PC-3 (cell line): ENCODE measurements around the gene DGKZ. TPM values are rescaled to one million over a fixed set of nuclear protein-coding genes. Genes with fewer than 3 reads are reported as not detected.

Experiments
- ATAC-seq: fragments of 200-7000 bp; cut with Tn5 transposase; 2 replicates; pipeline ENCODE4 v1.9.1; 2020; ENCODE audit warnings: mild to moderate bottlenecking, moderate library complexity
- BruUV-seq: library from RNA; stranded (reverse); fragments of 400-500 nt; replicated peaks from 2 replicates; lab custom pipeline; 2021; lab: Mats Ljungman, UMichigan
- CTCF ChIA-PET: fragments of 300-600 bp; sonication (Branson Sonifier 250); formaldehyde crosslinking; loops from one replicate; lab custom pipeline; 2022; ENCODE audit warnings: antibody characterized with exemption; lab: Charles Lee
- POLR2A ChIA-PET: fragments of 300-600 bp; sonication (Branson Sonifier 250); formaldehyde crosslinking; loops from one replicate; lab custom pipeline; 2022; ENCODE audit warnings: antibody characterized with exemption; ENCODE audit not compliant: unreplicated experiment; lab: Charles Lee
- DNase-seq: peaks from one replicate; pipeline ENCODE4 v3.0.0-alpha.2; 2015
- H2AFZ ChIP-seq: fragments of 300-600 bp; sonication (generic); 2 replicates; pipeline ENCODE4 v1.6.0; 2016; ENCODE audit warnings: antibody characterized with exemption, low read length
- H3F3A ChIP-seq: fragments of 300-600 bp; sonication (generic); one replicate; pipeline ENCODE4 v1.6.0; 2017; ENCODE audit warnings: antibody characterized with exemption, low read length, control low read depth, mild to moderate bottlenecking; ENCODE audit not compliant: unreplicated experiment
- H3K27ac ChIP-seq: fragments of 300-600 bp; sonication (generic); 2 replicates; pipeline ENCODE4 v1.5.1; 2016; ENCODE audit warnings: mild to moderate bottlenecking, low read length
- H3K27me3 ChIP-seq: fragments of 300-600 bp; sonication (generic); 2 replicates; pipeline ENCODE4 v1.6.1; 2016; ENCODE audit warnings: low read length, mixed read lengths
- H3K36me3 ChIP-seq: fragments of 300-600 bp; sonication (generic); 2 replicates; pipeline ENCODE4 v1.6.1; 2016; ENCODE audit warnings: low read depth, mixed run types, low read length, mixed read lengths
- H3K4me1 ChIP-seq: fragments of 300-600 bp; sonication (generic); 2 replicates; pipeline ENCODE4 v1.5.1; 2016; ENCODE audit warnings: low read length; ENCODE audit not compliant: insufficient read depth
- H3K4me2 ChIP-seq: fragments of 300-600 bp; sonication (generic); 2 replicates; pipeline ENCODE4 v1.6.0; 2016; ENCODE audit warnings: low read length
- H3K4me3 ChIP-seq: fragments of 300-600 bp; sonication (generic); 2 replicates; pipeline ENCODE4 v1.5.1; 2016; ENCODE audit warnings: mild to moderate bottlenecking, low read length, mixed read lengths
- H3K79me2 ChIP-seq: fragments of 300-600 bp; sonication (generic); 2 replicates; pipeline ENCODE4 v1.6.1; 2017; ENCODE audit warnings: low read length, mixed read lengths
- H3K9ac ChIP-seq: fragments of 300-600 bp; sonication (generic); 2 replicates; pipeline ENCODE4 v1.6.0; 2016; ENCODE audit warnings: mild to moderate bottlenecking, low read length
- H3K9me2 ChIP-seq: fragments of 300-600 bp; sonication (generic); replicated peaks from 2 replicates; pipeline ENCODE4 v1.6.1; 2016; ENCODE audit warnings: mixed run types, low read length, mixed read lengths
- H3K9me3 ChIP-seq: fragments of 300-600 bp; sonication (generic); 2 replicates; pipeline ENCODE4 v1.6.1; 2016; ENCODE audit warnings: low read length, mixed read lengths
- H4K20me1 ChIP-seq: fragments of 300-600 bp; sonication (generic); 2 replicates; pipeline ENCODE4 v1.6.1; 2016; ENCODE audit warnings: low read length, mixed read lengths
- EZH2 ChIP-seq: fragments of 300-600 bp; sonication (generic); IDR thresholded peaks from one replicate; pipeline ENCODE4 v1.6.1; 2017; ENCODE audit warnings: antibody characterized with exemption, mild to moderate bottlenecking, low read length; ENCODE audit not compliant: unreplicated experiment
- EZH2phosphoT487 ChIP-seq: fragments of 300-600 bp; sonication (generic); IDR thresholded peaks from 2 replicates; pipeline ENCODE4 v1.6.1; 2018; ENCODE audit warnings: mild to moderate bottlenecking, antibody characterized with exemption, low read length, borderline replicate concordance
- intact Hi-C: fragments of 100-400 bp; cut with micrococcal nuclease; formaldehyde crosslinking; loops from 2 replicates; pipeline ENCODE4 v1.9.0; 2023
- total RNA-seq: library from RNA; depleted of rRNA; stranded (reverse); fragments of >200 nt; gene quantifications from 2 replicates; pipeline ENCODE4 v1.2.3, GENCODE V29; 2014
- TF ChIP-seq, protein P1 (sequence below): fragments of 300-600 bp; sonication (generic); conservative IDR thresholded peaks from 2 replicates; pipeline ENCODE4 v1.5.1; 2017; ENCODE audit warnings: antibody characterized with exemption, low read depth, mild to moderate bottlenecking, low read length

DGKZ gene
- total RNA-seq, 1 experiment from 2014 or later, result 70.2 TPM

GRCh38 chr11:46332568-46333393 is 14.5 kb upstream of the DGKZ start:
- H3K9me3 ChIP-seq, result no peaks in the 10 kb centered on the region
- TF ChIP-seq EZH2phosphoT487, result no peak
- TF ChIP-seq, protein P1, sequence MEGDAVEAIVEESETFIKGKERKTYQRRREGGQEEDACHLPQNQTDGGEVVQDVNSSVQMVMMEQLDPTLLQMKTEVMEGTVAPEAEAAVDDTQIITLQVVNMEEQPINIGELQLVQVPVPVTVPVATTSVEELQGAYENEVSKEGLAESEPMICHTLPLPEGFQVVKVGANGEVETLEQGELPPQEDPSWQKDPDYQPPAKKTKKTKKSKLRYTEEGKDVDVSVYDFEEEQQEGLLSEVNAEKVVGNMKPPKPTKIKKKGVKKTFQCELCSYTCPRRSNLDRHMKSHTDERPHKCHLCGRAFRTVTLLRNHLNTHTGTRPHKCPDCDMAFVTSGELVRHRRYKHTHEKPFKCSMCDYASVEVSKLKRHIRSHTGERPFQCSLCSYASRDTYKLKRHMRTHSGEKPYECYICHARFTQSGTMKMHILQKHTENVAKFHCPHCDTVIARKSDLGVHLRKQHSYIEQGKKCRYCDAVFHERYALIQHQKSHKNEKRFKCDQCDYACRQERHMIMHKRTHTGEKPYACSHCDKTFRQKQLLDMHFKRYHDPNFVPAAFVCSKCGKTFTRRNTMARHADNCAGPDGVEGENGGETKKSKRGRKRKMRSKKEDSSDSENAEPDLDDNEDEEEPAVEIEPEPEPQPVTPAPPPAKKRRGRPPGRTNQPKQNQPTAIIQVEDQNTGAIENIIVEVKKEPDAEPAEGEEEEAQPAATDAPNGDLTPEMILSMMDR, result no peak
- no peak for DNase-seq
- H4K20me1 ChIP-seq, result no peaks in the 10 kb centered on the region
- no peak overlapping the region for H3K4me2 ChIP-seq
- peaks cover 15% of the 10 kb centered on the region for H3K27me3 ChIP-seq
- H3K4me1 ChIP-seq, result no peaks in the 10 kb centered on the region
- no peak overlapping the region for H3K27ac ChIP-seq
- H3K9me2 ChIP-seq, result no peaks in the 10 kb centered on the region
- no peaks in the 10 kb centered on the region for H3K36me3 ChIP-seq
- no peaks in the 10 kb centered on the region for H3K79me2 ChIP-seq
- H3K9ac ChIP-seq, result no peak overlapping the region
- no peak overlapping the region for H3K4me3 ChIP-seq
- no peak overlapping the region for H2AFZ ChIP-seq
- POLR2A ChIA-PET, result no interaction called here
- ATAC-seq, result no peak
- CTCF ChIA-PET, result no interaction called here
- no TSS peak for BruUV-seq
- no peaks in the 10 kb centered on the region for H3F3A ChIP-seq
- intact Hi-C loops, result no loop called here

DNA sequence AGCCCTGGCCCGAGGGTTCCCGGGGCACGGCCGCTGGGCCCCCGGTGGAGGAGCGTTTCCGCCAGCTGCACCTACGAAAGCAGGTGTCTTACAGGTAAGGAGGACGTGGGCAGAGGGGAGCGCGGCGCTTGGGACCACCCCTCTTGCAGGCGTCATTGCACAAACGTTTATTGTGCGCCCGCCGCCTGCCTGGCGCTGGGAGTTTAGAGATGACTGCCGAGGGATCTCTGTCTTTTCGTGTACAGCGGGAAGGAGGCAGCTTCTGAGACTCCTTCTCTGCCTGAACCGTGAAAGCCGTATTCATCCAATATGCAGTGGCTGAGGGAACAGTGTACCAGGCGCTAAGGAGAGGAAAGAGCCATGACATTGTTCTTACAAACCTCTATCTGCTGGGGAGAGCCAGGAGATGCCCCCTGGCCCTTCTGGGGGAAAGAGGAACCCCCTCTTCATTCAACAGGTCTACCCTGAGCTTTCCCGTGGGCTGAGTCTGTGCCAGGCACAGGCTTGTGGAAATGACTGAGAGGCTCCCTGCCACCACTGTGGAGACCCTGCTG is 13.8 kb upstream of the DGKZ start:
- Histone ChIP-seq H3K9me3 (no peaks in the 10 kb centered on the region), H3K4me1 (peaks cover 1% of the 10 kb centered on the region; the same call in 1 of the 2 replicates), H3K79me2 (no peaks in the 10 kb centered on the region), H3K36me3 (no peaks in the 10 kb centered on the region), H3K27ac (no peak overlapping the region), H3K9me2 (no peaks in the 10 kb centered on the region), H3K27me3 (peaks cover 15% of the 10 kb centered on the region), H2AFZ (no peak overlapping the region), H3K4me2 (no peak overlapping the region), H3F3A (no peaks in the 10 kb centered on the region), H3K4me3 (no peak overlapping the region), H3K9ac (no peak overlapping the region), H4K20me1 (no peaks in the 10 kb centered on the region)
- BruUV-seq, result no TSS peak
- ChIA-PET POLR2A (no interaction called here), CTCF (no interaction called here)
- DNase-seq (no peak), ATAC-seq (no peak)
- TF ChIP-seq EZH2phosphoT487 (no peak), EZH2 (no peak)
- TF ChIP-seq, protein P1, result no peak
- intact Hi-C loops, result no loop called here

GRCh38 chr11:46334211-46334610 is 13.1 kb upstream of the DGKZ start:
- CTCF ChIA-PET, result no interaction called here

More at GRCh38 chr11:46334211-46334610, 13.1 kb upstream of the DGKZ start:
- H3K27me3 ChIP-seq, result peaks cover 15% of the 10 kb centered on the region
- no peak overlapping the region for H3K9ac ChIP-seq
- no peaks in the 10 kb centered on the region for H3K9me3 ChIP-seq
- intact Hi-C loops, result no loop called here
- no peak overlapping the region for H2AFZ ChIP-seq
- no peaks in the 10 kb centered on the region for H3K79me2 ChIP-seq
- DNase-seq, result no peak
- no peak overlapping the region for H3K27ac ChIP-seq
- peaks cover 8% of the 10 kb centered on the region; the same call in 1 of the 2 replicates for H3K4me1 ChIP-seq
- no peak for ATAC-seq
- no peaks in the 10 kb centered on the region for H3F3A ChIP-seq
- no peaks in the 10 kb centered on the region for H4K20me1 ChIP-seq
- H3K36me3 ChIP-seq, result no peaks in the 10 kb centered on the region
- POLR2A ChIA-PET, result no interaction called here
- no peaks in the 10 kb centered on the region for H3K9me2 ChIP-seq
- no peak overlapping the region for H3K4me3 ChIP-seq
- BruUV-seq, result no TSS peak
- no peak overlapping the region for H3K4me2 ChIP-seq
- TF ChIP-seq, protein P1, result no peak
- no peak for TF ChIP-seq EZH2
- no peak for TF ChIP-seq EZH2phosphoT487
